ENCODE data around the gene PTH2R. TPM values are rescaled to one million over a fixed set of nuclear protein-coding genes. Genes with fewer than 3 reads are reported as not detected.

Gene PTH2R
- total RNA-seq, 2 donors from 2014 or later, result 0.09 TPM; not detected in 1

Other genes with a start within 250 kb of the PTH2R start
- not detected for gene CRYGA, start 243.2 kb upstream of the PTH2R start, total RNA-seq
- not detected for gene C2orf80, start 216.8 kb upstream of the PTH2R start, total RNA-seq
- 10 to 100 TPM; 16.9 to 19.4 TPM for gene IDH1, start 151.7 kb upstream of the PTH2R start, total RNA-seq
- gene PIKFYVE, start 140.5 kb upstream of the PTH2R start, total RNA-seq, result 10 to 100 TPM; 23.1 to 25.9 TPM

Data from activated naive CD4-positive, alpha-beta T cell treated with anti-CD3 and anti-CD28 coated beads, Interleukin-2, amount 50 U/mL, for 72 hours (primary cell).